Parathyroid adenoma (tissue), 2 donors: ENCODE results near the gene SLF2.

Experiments
- H2AFZ ChIP-seq: fragments of 300-600 bp; sonication (generic); one replicate; pipeline ENCODE4 v1.7.0; 2017; ENCODE audit warnings: antibody characterized with exemption, mild to moderate bottlenecking
- H3K27ac ChIP-seq: fragments of 300-600 bp; sonication (generic); one replicate; pipeline ENCODE4 v1.7.0; 2017
- H3K27me3 ChIP-seq: fragments of 300-600 bp; sonication (generic); one replicate; pipeline ENCODE4 v1.7.0; 2017; ENCODE audit warnings: low read length; ENCODE audit not compliant: control insufficient read depth, insufficient read depth
- H3K36me3 ChIP-seq: fragments of 300-600 bp; sonication (generic); one replicate; pipeline ENCODE4 v1.7.0; 2017; ENCODE audit warnings: low read length; ENCODE audit not compliant: control insufficient read depth, insufficient read depth
- H3K4me1 ChIP-seq: fragments of 300-600 bp; sonication (generic); one replicate; pipeline ENCODE4 v1.7.0; 2017; ENCODE audit warnings: control low read depth
- H3K4me2 ChIP-seq: fragments of 300-600 bp; sonication (generic); one replicate; pipeline ENCODE4 v1.7.0; 2017; ENCODE audit warnings: low read length
- H3K4me3 ChIP-seq: fragments of 300-600 bp; sonication (generic); one replicate; pipeline ENCODE4 v1.7.0; 2017; ENCODE audit warnings: low read depth, low read length
- H3K79me2 ChIP-seq: fragments of 300-600 bp; sonication (generic); one replicate; pipeline ENCODE4 v1.7.0; 2017; ENCODE audit warnings: control low read depth
- H3K9ac ChIP-seq: fragments of 300-600 bp; sonication (generic); one replicate; pipeline ENCODE4 v1.7.0; 2017; ENCODE audit warnings: mild to moderate bottlenecking
- H3K9me3 ChIP-seq: fragments of 300-600 bp; sonication (generic); one replicate; pipeline ENCODE4 v1.7.0; 2017; ENCODE audit warnings: low read length; ENCODE audit not compliant: control insufficient read depth
- CTCF ChIP-seq: fragments of 300-600 bp; sonication (generic); IDR thresholded peaks from one replicate; pipeline ENCODE4 v1.7.0; 2017; ENCODE audit warnings: antibody characterized with exemption, mild to moderate bottlenecking
- donor health status: primary hyperparathyroidism.

The SLF2 gene

GRCh38 chr10:100996678-100997359, 84.1 kb downstream of the SLF2 start:
- Histone ChIP-seq H3K4me2 (peak overlapping the region; percentile 98), H3K9ac (peak overlapping the region; percentile 74), H3K4me1 (peaks cover 18% of the 10 kb centered on the region), H3K27me3 (no peaks in the 10 kb centered on the region), H3K4me3 (peak overlapping the region; percentile 95), H2AFZ (peak overlapping the region; percentile 93), H3K27ac (peak overlapping the region; percentile 94), H3K9me3 (no peaks in the 10 kb centered on the region), H3K36me3 (no peaks in the 10 kb centered on the region), H3K79me2 (no peaks in the 10 kb centered on the region)
- no peak for TF ChIP-seq CTCF

GRCh38 chr10:100997360-100998182, 84.8 kb downstream of the SLF2 start:
- Histone ChIP-seq H3K9ac (peak overlapping the region; percentile 74), H3K9me3 (no peaks in the 10 kb centered on the region), H3K4me1 (peaks cover 22% of the 10 kb centered on the region), H2AFZ (peak overlapping the region; percentile 93), H3K27ac (peak overlapping the region; percentile 94), H3K27me3 (no peaks in the 10 kb centered on the region), H3K4me3 (peak overlapping the region; percentile 95), H3K4me2 (peak overlapping the region; percentile 98), H3K36me3 (no peaks in the 10 kb centered on the region), H3K79me2 (peaks cover 3% of the 10 kb centered on the region)
- peak; percentile 90 for TF ChIP-seq CTCF

GRCh38 chr10:100998183-100998990, 85.6 kb downstream of the SLF2 start:
- Histone ChIP-seq H3K9ac (peak overlapping the region; percentile 93), H3K27ac (peak overlapping the region; percentile 94), H3K27me3 (no peaks in the 10 kb centered on the region), H3K36me3 (no peaks in the 10 kb centered on the region), H3K9me3 (no peaks in the 10 kb centered on the region), H3K4me2 (peak overlapping the region; percentile 98), H3K4me3 (peak overlapping the region; percentile 95), H3K79me2 (peaks cover 3% of the 10 kb centered on the region), H3K4me1 (peaks cover 22% of the 10 kb centered on the region), H2AFZ (peak overlapping the region; percentile 93)
- no peak for TF ChIP-seq CTCF

- H3K79me2 ChIP-seq: peaks cover 3% of the 10 kb centered on the region
- no peaks in the 10 kb centered on the region for H3K9me3 ChIP-seq
- TF ChIP-seq CTCF: peak; percentile 96
- peak overlapping the region; percentile 98 for H3K4me2 ChIP-seq
- no peaks in the 10 kb centered on the region for H3K36me3 ChIP-seq
- H3K4me1 ChIP-seq: peaks cover 22% of the 10 kb centered on the region
- no peaks in the 10 kb centered on the region for H3K27me3 ChIP-seq
- peak overlapping the region; percentile 94 for H3K27ac ChIP-seq
- peak overlapping the region; percentile 95 for H3K4me3 ChIP-seq
- peak overlapping the region; percentile 93 for H3K9ac ChIP-seq
- peak overlapping the region; percentile 93 for H2AFZ ChIP-seq
Observed at GRCh38 chr10:100998991-100999741, 86.4 kb downstream of the SLF2 start.
